Activated CD4-positive, alpha-beta T cell treated with anti-CD3 and anti-CD28 coated beads, Interleukin-2, Interleukin-6, amounts not matched to agents 100 ng/mL and 50 ng/mL, durations not matched to agents 16 hours and 8 hours (primary cell): ENCODE data around the gene SPOCK1.

Source experiments
- DNase-seq: peaks from one replicate; pipeline ENCODE4 v3.0.0-alpha.2; 2020

Gene SPOCK1

GRCh38 chr5:137320056-137321045 is 178.8 kb downstream of the SPOCK1 start:
- DNase-seq: peak; percentile 64

GRCh38 chr5:137318027-137318426 is 181.1 kb downstream of the SPOCK1 start:
- DNase-seq: no peak

- DNase-seq: no peak
These were observed 182.8 kb downstream of the SPOCK1 start for GRCh38 chr5:137316346-137316736.

GRCh38 chr5:137315534-137316345 is 183.4 kb downstream of the SPOCK1 start:
- no peak for DNase-seq

- no peak for DNase-seq
These were observed 184.0 kb downstream of the SPOCK1 start for GRCh38 chr5:137315109-137315508.

- DNase-seq: no peak
These were observed 185.5 kb downstream of the SPOCK1 start for GRCh38 chr5:137313526-137314175.

- DNase-seq: no peak
These were observed 187.1 kb downstream of the SPOCK1 start for GRCh38 chr5:137312011-137312410.

GRCh38 chr5:137310051-137310730 is 188.9 kb downstream of the SPOCK1 start:
- no peak for DNase-seq

GRCh38 chr5:137309290-137309689 is 189.8 kb downstream of the SPOCK1 start:
- DNase-seq: no peak

- DNase-seq: no peak
These were observed 190.8 kb downstream of the SPOCK1 start for GRCh38 chr5:137308311-137308710.

- no peak for DNase-seq
These were observed 192.2 kb downstream of the SPOCK1 start for GRCh38 chr5:137306903-137307302.

GRCh38 chr5:137305971-137306602 is 193.0 kb downstream of the SPOCK1 start:
- no peak for DNase-seq

GRCh38 chr5:137304226-137304874 is 194.8 kb downstream of the SPOCK1 start:
- no peak for DNase-seq

- no peak for DNase-seq
These were observed 195.6 kb downstream of the SPOCK1 start for GRCh38 chr5:137303509-137303908.

- DNase-seq: no peak
These were observed 198.5 kb downstream of the SPOCK1 start for GRCh38 chr5:137300411-137301240.

- DNase-seq: no peak
These were observed 202.8 kb downstream of the SPOCK1 start for GRCh38 chr5:137296213-137296781.

- no peak for DNase-seq
These were observed 204.5 kb downstream of the SPOCK1 start for GRCh38 chr5:137294604-137295003.

- DNase-seq: no peak
These were observed 206.6 kb downstream of the SPOCK1 start for GRCh38 chr5:137292461-137293027.

GRCh38 chr5:137291436-137291835 is 207.7 kb downstream of the SPOCK1 start:
- DNase-seq: no peak

- DNase-seq: no peak
These were observed 208.1 kb downstream of the SPOCK1 start for GRCh38 chr5:137291031-137291430.
